Loucy (cell line): ENCODE results near the gene ZBTB7B.
A peak's percentile ranks its signal among the peaks of the same experiment; 100 is the strongest.

Experiments used
- H2AFZ ChIP-seq: fragments of 200-600 bp; sonication (generic); 2 replicates; pipeline ENCODE4 v1.6.0; 2016; ENCODE audit warnings: antibody characterized with exemption, mild to moderate bottlenecking, low read length, moderate library complexity
- H3F3A ChIP-seq: fragments of 200-600 bp; 2 replicates; pipeline ENCODE4 v1.6.0; 2016; ENCODE audit warnings: antibody characterized with exemption, low read depth, mild to moderate bottlenecking
- H3K27me3 ChIP-seq: fragments of 200-600 bp; sonication (generic); 2 replicates; pipeline ENCODE4 v1.6.1; 2014; ENCODE audit warnings: low read length, mild to moderate bottlenecking; ENCODE audit not compliant: insufficient read depth, poor library complexity, severe bottlenecking
- H3K36me3 ChIP-seq: fragments of 200-600 bp; sonication (generic); 2 replicates; pipeline ENCODE4 v1.6.1; 2016; ENCODE audit warnings: low read length; ENCODE audit not compliant: insufficient read depth
- H3K4me1 ChIP-seq: fragments of 200-600 bp; sonication (generic); 2 replicates; pipeline ENCODE4 v1.5.1; 2014; ENCODE audit warnings: low read length, mild to moderate bottlenecking; ENCODE audit not compliant: insufficient read depth, poor library complexity, severe bottlenecking
- H3K4me2 ChIP-seq: fragments of 200-600 bp; sonication (generic); 2 replicates; pipeline ENCODE4 v1.6.0; 2014; ENCODE audit warnings: antibody characterized with exemption, low read length, low read depth, mild to moderate bottlenecking; ENCODE audit not compliant: poor library complexity, severe bottlenecking
- H3K4me3 ChIP-seq: fragments of 200-600 bp; sonication (generic); 2 replicates; pipeline ENCODE4 v1.5.1; 2014; ENCODE audit warnings: low read length, mild to moderate bottlenecking, mixed read lengths; ENCODE audit not compliant: poor library complexity, severe bottlenecking
- H3K79me2 ChIP-seq: fragments of 200-600 bp; sonication (generic); 2 replicates; pipeline ENCODE4 v1.6.1; 2014; ENCODE audit warnings: low read length; ENCODE audit not compliant: insufficient read depth
- H3K9ac ChIP-seq: fragments of 200-600 bp; sonication (generic); 2 replicates; pipeline ENCODE4 v1.6.0; 2014; ENCODE audit warnings: mild to moderate bottlenecking, low read depth, low read length, moderate library complexity; ENCODE audit not compliant: poor library complexity, severe bottlenecking
- H3K9me2 ChIP-seq: fragments of 200-600 bp; sonication (generic); replicated peaks from 2 replicates; pipeline ENCODE4 v1.6.1; 2016; ENCODE audit warnings: low read depth, low read length, mixed read lengths
- H3K9me3 ChIP-seq: fragments of 200-600 bp; sonication (generic); 2 replicates; pipeline ENCODE4 v1.6.1; 2014; ENCODE audit warnings: mild to moderate bottlenecking, antibody characterized with exemption, low read length, low read depth; ENCODE audit not compliant: insufficient read depth
- H4K20me1 ChIP-seq: fragments of 200-600 bp; sonication (generic); 2 replicates; pipeline ENCODE4 v1.6.0; 2014; ENCODE audit warnings: antibody characterized with exemption, low read length, mild to moderate bottlenecking; ENCODE audit not compliant: insufficient read depth, poor library complexity, severe bottlenecking
- EZH2phosphoT487 ChIP-seq: fragments of 200-600 bp; IDR thresholded peaks from 2 replicates; pipeline ENCODE4 v1.6.1; 2018; ENCODE audit warnings: antibody characterized with exemption, mild to moderate bottlenecking, moderate library complexity, borderline replicate concordance
- TF ChIP-seq, protein P1 (sequence below): fragments of 200-600 bp; sonication (generic); conservative IDR thresholded peaks from 2 replicates; pipeline ENCODE4 v1.5.1; 2014; ENCODE audit warnings: mild to moderate bottlenecking, antibody characterized with exemption, low read length

ZBTB7B gene

GRCh38 chr1:155064111-155064831 lies 61.7 kb downstream of the ZBTB7B start:
- TF ChIP-seq, protein P1, sequence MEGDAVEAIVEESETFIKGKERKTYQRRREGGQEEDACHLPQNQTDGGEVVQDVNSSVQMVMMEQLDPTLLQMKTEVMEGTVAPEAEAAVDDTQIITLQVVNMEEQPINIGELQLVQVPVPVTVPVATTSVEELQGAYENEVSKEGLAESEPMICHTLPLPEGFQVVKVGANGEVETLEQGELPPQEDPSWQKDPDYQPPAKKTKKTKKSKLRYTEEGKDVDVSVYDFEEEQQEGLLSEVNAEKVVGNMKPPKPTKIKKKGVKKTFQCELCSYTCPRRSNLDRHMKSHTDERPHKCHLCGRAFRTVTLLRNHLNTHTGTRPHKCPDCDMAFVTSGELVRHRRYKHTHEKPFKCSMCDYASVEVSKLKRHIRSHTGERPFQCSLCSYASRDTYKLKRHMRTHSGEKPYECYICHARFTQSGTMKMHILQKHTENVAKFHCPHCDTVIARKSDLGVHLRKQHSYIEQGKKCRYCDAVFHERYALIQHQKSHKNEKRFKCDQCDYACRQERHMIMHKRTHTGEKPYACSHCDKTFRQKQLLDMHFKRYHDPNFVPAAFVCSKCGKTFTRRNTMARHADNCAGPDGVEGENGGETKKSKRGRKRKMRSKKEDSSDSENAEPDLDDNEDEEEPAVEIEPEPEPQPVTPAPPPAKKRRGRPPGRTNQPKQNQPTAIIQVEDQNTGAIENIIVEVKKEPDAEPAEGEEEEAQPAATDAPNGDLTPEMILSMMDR = no peak
- no peak for TF ChIP-seq EZH2phosphoT487
- Histone ChIP-seq H3K4me2 (peak overlapping the region; percentile 92), H4K20me1 (peaks cover 12% of the 10 kb centered on the region), H3F3A (no peaks in the 10 kb centered on the region), H3K4me3 (peak overlapping the region; percentile 85), H3K9me3 (no peaks in the 10 kb centered on the region), H3K4me1 (peaks cover 46% of the 10 kb centered on the region), H2AFZ (peak overlapping the region; percentile 66), H3K27me3 (no peaks in the 10 kb centered on the region), H3K9ac (peak overlapping the region; percentile 77), H3K79me2 (peaks cover 29% of the 10 kb centered on the region), H3K9me2 (no peaks in the 10 kb centered on the region), H3K36me3 (no peaks in the 10 kb centered on the region)

GRCh38 chr1:155064832-155065429 lies 62.3 kb downstream of the ZBTB7B start:
- peaks cover 46% of the 10 kb centered on the region for H3K4me1 ChIP-seq
- H3K9me2 ChIP-seq = no peaks in the 10 kb centered on the region
- peak overlapping the region; percentile 92 for H3K4me2 ChIP-seq
- H3K9ac ChIP-seq = peak overlapping the region; percentile 77
- H3K9me3 ChIP-seq = no peaks in the 10 kb centered on the region
- no peak overlapping the region for H2AFZ ChIP-seq
- peaks cover 12% of the 10 kb centered on the region for H4K20me1 ChIP-seq
- no peaks in the 10 kb centered on the region for H3K36me3 ChIP-seq
- no peaks in the 10 kb centered on the region for H3F3A ChIP-seq
- peak overlapping the region; percentile 85 for H3K4me3 ChIP-seq
- no peaks in the 10 kb centered on the region for H3K27me3 ChIP-seq
- H3K79me2 ChIP-seq = peaks cover 29% of the 10 kb centered on the region
- no peak for TF ChIP-seq EZH2phosphoT487
- TF ChIP-seq, protein P1 = no peak

- Histone ChIP-seq H3K9me3 (no peaks in the 10 kb centered on the region), H3K4me2 (peak overlapping the region; percentile 59), H3K4me1 (peaks cover 41% of the 10 kb centered on the region), H3K36me3 (no peaks in the 10 kb centered on the region), H4K20me1 (peaks cover 12% of the 10 kb centered on the region), H3K79me2 (peaks cover 29% of the 10 kb centered on the region), H3K9me2 (no peaks in the 10 kb centered on the region), H2AFZ (no peak overlapping the region), H3F3A (no peaks in the 10 kb centered on the region), H3K27me3 (no peaks in the 10 kb centered on the region), H3K9ac (no peak overlapping the region), H3K4me3 (peak overlapping the region; percentile 49)
- TF ChIP-seq EZH2phosphoT487 = no peak
- TF ChIP-seq, protein P1 = no peak
Observed at GRCh38 chr1:155066777-155067176, 64.2 kb downstream of the ZBTB7B start.
